Glutamatergic neuron (in vitro differentiated cells): Measurements from ENCODE around the gene RAB24. TPM values are rescaled to one million over a fixed set of nuclear protein-coding genes. Genes with fewer than 3 reads are reported as not detected.
A peak's percentile ranks its signal among the peaks of the same experiment; 100 is the strongest.

Experiments used
- DNase-seq: peaks from one replicate; pipeline ENCODE4 v3.0.0; 2022
- H3K27ac Mint-ChIP-seq: one replicate; pipeline ENCODE4 v1.8.0; 2020; ENCODE audit warnings: mild to moderate bottlenecking, mixed read lengths, inconsistent platforms; ENCODE audit not compliant: unreplicated experiment
- H3K27me3 Mint-ChIP-seq: one replicate; pipeline ENCODE4 v1.8.0; 2020; ENCODE audit warnings: mild to moderate bottlenecking, moderate library complexity, mixed read lengths, inconsistent platforms; ENCODE audit not compliant: unreplicated experiment
- H3K36me3 Mint-ChIP-seq: one replicate; pipeline ENCODE4 v1.8.0; 2020; ENCODE audit warnings: mild to moderate bottlenecking, mixed read lengths, inconsistent platforms; ENCODE audit not compliant: unreplicated experiment
- H3K4me1 Mint-ChIP-seq: one replicate; pipeline ENCODE4 v1.8.0; 2020; ENCODE audit warnings: mild to moderate bottlenecking, low read depth, mixed read lengths, inconsistent platforms; ENCODE audit not compliant: unreplicated experiment
- H3K4me3 Mint-ChIP-seq: one replicate; pipeline ENCODE4 v1.8.0; 2020; ENCODE audit warnings: mild to moderate bottlenecking, mixed read lengths, inconsistent platforms; ENCODE audit not compliant: unreplicated experiment
- H3K9me3 Mint-ChIP-seq: one replicate; pipeline ENCODE4 v1.8.0; 2020; ENCODE audit warnings: mild to moderate bottlenecking, moderate library complexity, mixed read lengths, inconsistent platforms; ENCODE audit not compliant: unreplicated experiment
- total RNA-seq: library from RNA; stranded (reverse); fragmentation: NEBNext Ultra II Directional; extraction: Animal tissue kit (Norgen Biotek cat#: 25700); gene quantifications from one replicate; pipeline ENCODE4 v1.2.1, GENCODE V29; 2021; ENCODE audit not compliant: unreplicated experiment
- TF ChIP-seq, protein P1 (sequence below): fragments of 200-600 bp; sonication (generic); IDR thresholded peaks from one replicate; pipeline ENCODE4 v1.5.0; 2021; ENCODE audit not compliant: partially characterized antibody, unreplicated experiment

The RAB24 gene
- total RNA-seq, 1 donor from 2014 or later = 13.5 TPM

DNA sequence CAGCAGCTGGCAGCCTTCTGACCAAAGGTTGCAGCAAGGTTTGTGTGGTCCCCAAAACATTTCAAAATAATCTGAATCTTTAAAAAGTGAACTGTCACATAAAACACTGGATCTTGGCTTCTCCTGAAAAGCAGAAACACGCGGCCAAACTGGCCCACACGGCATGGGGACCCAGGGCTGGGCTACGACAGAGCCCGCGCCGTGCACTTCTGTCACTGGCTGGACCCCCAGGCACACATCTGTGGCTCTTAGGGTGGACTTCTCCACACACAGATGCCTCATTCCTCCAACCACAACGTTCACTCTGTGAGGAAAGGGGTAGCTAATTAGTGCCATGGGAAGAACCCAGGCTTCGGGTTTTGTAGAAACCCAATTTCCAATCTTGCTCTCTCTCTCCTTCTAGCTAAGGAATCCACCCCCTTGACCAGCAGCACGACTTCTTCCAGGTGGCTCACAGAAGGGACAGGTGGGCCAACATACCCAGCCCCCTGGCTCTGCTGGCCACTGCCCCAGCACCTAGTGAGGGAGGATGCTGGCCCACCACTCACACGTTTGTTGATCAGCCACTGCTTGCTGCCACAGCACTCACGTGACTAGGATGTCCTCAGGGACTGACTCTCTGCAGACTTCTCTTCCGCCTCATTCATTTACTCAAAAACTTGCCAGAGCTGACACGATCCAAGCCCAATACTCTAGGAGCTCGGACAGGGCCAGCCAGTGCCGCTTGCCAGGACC lies 30.1 kb upstream of the RAB24 start:
- peaks cover 5% of the 10 kb centered on the region for H3K36me3 Mint-ChIP-seq
- H3K27me3 Mint-ChIP-seq = peaks cover 12% of the 10 kb centered on the region
- H3K4me1 Mint-ChIP-seq = peaks cover 22% of the 10 kb centered on the region
- peaks cover 7% of the 10 kb centered on the region for H3K9me3 Mint-ChIP-seq
- DNase-seq = no peak
- H3K27ac Mint-ChIP-seq = peak overlapping the region; percentile 68
- TF ChIP-seq, protein P1, sequence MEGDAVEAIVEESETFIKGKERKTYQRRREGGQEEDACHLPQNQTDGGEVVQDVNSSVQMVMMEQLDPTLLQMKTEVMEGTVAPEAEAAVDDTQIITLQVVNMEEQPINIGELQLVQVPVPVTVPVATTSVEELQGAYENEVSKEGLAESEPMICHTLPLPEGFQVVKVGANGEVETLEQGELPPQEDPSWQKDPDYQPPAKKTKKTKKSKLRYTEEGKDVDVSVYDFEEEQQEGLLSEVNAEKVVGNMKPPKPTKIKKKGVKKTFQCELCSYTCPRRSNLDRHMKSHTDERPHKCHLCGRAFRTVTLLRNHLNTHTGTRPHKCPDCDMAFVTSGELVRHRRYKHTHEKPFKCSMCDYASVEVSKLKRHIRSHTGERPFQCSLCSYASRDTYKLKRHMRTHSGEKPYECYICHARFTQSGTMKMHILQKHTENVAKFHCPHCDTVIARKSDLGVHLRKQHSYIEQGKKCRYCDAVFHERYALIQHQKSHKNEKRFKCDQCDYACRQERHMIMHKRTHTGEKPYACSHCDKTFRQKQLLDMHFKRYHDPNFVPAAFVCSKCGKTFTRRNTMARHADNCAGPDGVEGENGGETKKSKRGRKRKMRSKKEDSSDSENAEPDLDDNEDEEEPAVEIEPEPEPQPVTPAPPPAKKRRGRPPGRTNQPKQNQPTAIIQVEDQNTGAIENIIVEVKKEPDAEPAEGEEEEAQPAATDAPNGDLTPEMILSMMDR = no peak
- peak overlapping the region; percentile 59 for H3K4me3 Mint-ChIP-seq

GRCh38 chr5:177332896-177333260 lies 29.4 kb upstream of the RAB24 start:
- Mint-ChIP-seq H3K27ac (peak overlapping the region; percentile 57), H3K4me3 (peak overlapping the region; percentile 46), H3K36me3 (peaks cover 5% of the 10 kb centered on the region), H3K27me3 (peaks cover 12% of the 10 kb centered on the region), H3K4me1 (peaks cover 22% of the 10 kb centered on the region), H3K9me3 (peaks cover 7% of the 10 kb centered on the region)
- peak; percentile 77 for DNase-seq
- TF ChIP-seq, protein P1 = no peak

DNA sequence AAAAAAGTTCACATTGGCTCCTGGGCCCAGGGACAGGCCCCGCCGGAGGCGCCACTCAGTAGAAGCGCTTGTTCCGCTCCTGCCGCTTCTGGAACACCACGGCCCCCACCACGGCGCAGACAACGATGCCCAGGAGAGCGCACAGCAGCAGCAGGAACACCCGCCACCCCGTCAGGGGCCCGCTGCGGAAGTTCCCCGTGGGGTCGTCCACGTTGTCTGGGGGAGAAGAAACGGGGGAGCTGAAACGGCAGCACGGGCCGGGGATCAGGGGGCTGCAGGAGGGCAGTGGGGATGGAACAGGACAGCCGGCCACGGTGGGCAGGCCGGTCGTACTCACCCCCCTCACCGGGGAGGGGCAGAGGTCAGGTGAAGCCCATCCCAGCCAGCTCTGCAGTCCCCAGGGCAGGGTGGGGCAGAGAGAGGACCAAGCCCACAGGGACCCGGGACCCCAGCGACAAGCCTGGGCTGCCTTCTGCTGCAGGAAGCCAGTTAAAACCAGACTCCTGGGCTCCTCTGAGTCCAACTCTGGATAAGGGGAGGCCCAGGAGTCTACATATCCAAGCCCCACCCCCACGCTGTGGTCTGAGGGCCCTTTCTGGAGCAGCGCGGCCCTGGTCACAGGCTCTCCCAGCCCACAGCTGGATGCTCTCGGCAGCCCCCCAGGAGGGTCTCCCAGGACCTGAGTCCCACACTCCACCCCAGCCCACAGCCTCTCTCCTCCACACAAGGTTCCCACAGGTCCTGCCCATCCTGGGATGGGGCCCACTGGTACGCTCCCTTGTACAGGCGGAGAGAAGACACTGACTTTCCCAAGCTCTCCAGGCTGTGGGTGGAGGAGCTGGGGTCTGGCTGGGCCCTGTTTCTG lies 28.7 kb upstream of the RAB24 start:
- Mint-ChIP-seq H3K27ac (peak overlapping the region; percentile 83), H3K4me3 (peak overlapping the region; percentile 46), H3K9me3 (peaks cover 7% of the 10 kb centered on the region), H3K36me3 (peaks cover 5% of the 10 kb centered on the region), H3K27me3 (peaks cover 12% of the 10 kb centered on the region), H3K4me1 (peaks cover 22% of the 10 kb centered on the region)
- DNase-seq = no peak
- TF ChIP-seq, protein P1 = no peak

- DNase-seq = no peak
- peaks cover 22% of the 10 kb centered on the region for H3K4me1 Mint-ChIP-seq
- H3K4me3 Mint-ChIP-seq = peak overlapping the region; percentile 38
- H3K27ac Mint-ChIP-seq = peak overlapping the region; percentile 83
- TF ChIP-seq, protein P1 = no peak
- peaks cover 4% of the 10 kb centered on the region for H3K9me3 Mint-ChIP-seq
- peaks cover under 1% of the 10 kb centered on the region for H3K36me3 Mint-ChIP-seq
- peaks cover 11% of the 10 kb centered on the region for H3K27me3 Mint-ChIP-seq
These were observed 27.7 kb upstream of the RAB24 start for GRCh38 chr5:177330991-177331842.
